OCI-LY3 (cell line): ENCODE data around the gene CRELD2.

Experiments used
- EZH2phosphoT487 ChIP-seq: fragments of 200-600 bp; shearing (Covaris generic); IDR thresholded peaks from 2 replicates; pipeline ENCODE4 v1.6.1; 2018; ENCODE audit warnings: antibody characterized with exemption, mixed run types, low read depth
- TF ChIP-seq, protein P1 (sequence below): fragments of 200-600, 300-600 bp; sonication (generic); IDR thresholded peaks from 2 replicates; pipeline ENCODE4 v1.5.1; 2014; ENCODE audit warnings: antibody characterized with exemption, low read length, low read depth

DNA sequence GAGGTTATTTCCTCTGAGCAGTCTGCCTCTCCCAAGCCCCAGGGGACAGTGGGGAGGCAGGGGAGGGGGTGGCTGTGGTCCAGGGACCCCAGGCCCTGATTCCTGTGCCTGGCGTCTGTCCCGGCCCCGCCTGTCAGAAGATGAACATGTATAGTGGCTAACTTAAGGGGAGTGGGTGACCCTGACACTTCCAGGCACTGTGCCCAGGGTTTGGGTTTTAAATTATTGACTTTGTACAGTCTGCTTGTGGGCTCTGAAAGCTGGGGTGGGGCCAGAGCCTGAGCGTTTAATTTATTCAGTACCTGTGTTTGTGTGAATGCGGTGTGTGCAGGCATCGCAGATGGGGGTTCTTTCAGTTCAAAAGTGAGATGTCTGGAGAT lies 45.2 kb downstream of the CRELD2 start:
- TF ChIP-seq, protein P1, sequence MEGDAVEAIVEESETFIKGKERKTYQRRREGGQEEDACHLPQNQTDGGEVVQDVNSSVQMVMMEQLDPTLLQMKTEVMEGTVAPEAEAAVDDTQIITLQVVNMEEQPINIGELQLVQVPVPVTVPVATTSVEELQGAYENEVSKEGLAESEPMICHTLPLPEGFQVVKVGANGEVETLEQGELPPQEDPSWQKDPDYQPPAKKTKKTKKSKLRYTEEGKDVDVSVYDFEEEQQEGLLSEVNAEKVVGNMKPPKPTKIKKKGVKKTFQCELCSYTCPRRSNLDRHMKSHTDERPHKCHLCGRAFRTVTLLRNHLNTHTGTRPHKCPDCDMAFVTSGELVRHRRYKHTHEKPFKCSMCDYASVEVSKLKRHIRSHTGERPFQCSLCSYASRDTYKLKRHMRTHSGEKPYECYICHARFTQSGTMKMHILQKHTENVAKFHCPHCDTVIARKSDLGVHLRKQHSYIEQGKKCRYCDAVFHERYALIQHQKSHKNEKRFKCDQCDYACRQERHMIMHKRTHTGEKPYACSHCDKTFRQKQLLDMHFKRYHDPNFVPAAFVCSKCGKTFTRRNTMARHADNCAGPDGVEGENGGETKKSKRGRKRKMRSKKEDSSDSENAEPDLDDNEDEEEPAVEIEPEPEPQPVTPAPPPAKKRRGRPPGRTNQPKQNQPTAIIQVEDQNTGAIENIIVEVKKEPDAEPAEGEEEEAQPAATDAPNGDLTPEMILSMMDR = no peak
- no peak for TF ChIP-seq EZH2phosphoT487
